HG02885 (cell line): ENCODE measurements around the gene LRRC40.
"Not testable (repeated sequence)": the region's sequence is repeated elsewhere in the genome, so short reads cannot be mapped to it uniquely, and the experiment has no call there.

Experiments used
- ATAC-seq: cut with Tn5 transposase; IDR thresholded peaks from one replicate; pipeline ENCODE4 v1.9.1; 2021; ENCODE audit warnings: mild to moderate bottlenecking; ENCODE audit not compliant: unreplicated experiment, poor library complexity

Gene LRRC40

DNA sequence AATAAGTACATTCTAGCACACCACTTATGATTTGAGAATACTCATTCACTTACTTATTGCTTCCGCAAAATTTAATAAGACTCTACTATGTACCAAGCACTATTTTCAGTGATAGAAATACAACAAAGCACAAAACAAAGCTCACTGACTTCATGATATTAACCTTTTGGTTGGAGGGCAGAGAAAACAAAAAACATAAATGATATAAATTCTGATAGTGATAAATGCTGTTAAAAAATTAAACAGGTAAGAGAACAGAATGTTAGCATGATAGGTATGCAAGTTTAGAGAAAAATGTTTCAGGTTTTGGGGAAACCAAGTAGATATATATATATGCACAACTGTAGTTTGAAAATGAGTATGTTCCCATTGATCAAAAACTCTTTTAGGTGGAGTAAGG lies 1.2 kb downstream of the LRRC40 start:
- ATAC-seq = no peak

DNA sequence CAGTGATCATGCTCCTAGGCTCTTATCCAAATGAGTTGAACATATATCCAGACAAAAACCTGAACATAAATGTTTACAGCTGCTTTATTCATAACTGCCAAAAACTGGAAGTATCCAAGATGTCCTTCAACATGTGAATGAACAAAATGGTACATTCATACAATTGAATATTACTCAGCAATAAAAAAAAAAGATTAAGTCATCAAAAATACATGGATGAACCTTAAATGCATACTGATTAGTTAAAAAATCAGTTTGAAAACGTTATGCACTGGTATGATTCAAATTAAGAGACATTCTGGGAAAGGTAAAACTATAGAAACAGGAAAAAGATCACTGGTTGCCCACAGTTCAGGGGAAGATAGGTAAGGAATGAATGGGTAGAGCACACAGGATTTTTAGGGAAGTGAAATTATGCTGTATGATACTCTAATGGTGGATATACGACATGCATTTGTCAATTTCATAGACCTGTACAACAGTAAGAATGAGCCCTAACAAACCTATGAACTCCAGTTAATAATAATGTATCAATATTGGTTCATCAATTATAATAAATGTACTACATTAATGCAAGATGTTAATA lies 3.1 kb downstream of the LRRC40 start:
- peak; percentile 28 for ATAC-seq

DNA sequence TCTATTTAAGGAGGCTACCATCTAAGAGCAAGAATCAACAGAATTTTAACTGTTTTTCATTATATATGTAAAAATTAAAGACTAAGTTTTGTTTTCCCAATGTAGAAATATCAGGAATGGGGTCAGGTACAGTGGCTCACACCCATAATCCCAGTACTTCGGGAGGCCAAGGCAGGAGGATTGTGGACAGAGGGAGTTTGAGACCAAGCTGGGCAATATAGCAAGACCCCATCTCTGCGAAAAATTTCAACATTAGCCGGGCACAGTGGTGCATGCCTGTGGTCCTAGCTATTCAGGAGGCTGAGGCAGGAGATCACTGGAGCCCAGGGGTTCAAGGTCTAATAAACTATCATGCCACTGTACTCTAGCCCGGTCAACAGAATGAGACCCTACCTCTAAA lies 5.3 kb downstream of the LRRC40 start:
- ATAC-seq = no peak

DNA sequence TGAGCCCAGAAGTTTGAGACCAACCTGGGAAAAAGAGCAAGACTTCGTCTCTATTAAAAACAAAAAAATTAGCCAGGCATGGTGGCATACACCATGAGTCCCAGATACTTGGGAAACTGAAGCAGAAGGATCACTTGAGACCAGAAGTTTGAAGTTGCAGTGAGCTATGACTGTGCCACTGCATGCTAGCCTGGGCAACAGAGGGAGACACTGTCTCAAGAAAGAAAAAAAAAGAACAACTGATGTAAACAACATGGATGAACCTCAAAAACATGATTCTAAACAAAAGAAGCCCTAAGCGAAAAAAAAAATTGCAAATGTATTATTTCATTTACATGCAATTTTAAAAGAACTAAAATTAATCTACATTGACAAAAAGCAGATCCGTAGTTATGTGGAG lies 9.0 kb downstream of the LRRC40 start:
- ATAC-seq = no peak

DNA sequence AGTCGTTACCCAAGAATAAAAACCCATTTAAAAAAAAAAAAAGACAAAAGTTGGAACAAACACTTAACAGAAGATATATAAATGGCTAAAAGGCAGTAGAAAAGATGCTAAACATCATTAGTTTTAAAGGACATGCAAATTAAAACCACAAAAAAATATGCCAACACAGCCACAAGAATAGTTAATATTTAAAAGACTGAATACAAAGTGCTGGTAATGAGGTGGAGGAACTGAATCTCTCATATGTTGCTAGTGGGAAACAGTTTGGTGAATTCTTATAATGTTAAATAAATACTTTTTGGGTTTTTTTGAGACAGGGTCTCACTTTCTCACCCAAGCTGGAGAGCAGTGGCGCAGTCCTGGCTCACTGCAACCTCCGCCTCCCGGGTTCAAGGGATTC lies 10.0 kb downstream of the LRRC40 start:
- no peak for ATAC-seq

DNA sequence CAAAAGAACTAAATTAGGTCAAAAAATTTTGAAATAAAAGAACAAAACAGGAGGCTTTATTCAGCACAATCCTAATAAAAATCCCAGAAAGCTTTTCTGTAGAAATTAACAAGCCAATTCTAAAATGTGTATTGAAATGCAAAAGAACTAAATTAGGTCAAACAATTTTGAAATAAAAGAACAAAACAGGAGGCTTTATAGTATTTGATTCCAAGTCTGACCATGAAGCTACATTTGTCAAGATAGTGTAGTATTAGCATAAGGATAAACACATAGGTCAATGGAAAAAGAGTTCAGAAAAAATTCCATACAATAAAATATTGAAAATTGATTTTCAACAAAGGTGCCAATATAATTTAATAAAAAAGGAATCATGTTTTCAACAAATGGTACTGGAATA lies 10.8 kb downstream of the LRRC40 start:
- ATAC-seq = no peak

DNA sequence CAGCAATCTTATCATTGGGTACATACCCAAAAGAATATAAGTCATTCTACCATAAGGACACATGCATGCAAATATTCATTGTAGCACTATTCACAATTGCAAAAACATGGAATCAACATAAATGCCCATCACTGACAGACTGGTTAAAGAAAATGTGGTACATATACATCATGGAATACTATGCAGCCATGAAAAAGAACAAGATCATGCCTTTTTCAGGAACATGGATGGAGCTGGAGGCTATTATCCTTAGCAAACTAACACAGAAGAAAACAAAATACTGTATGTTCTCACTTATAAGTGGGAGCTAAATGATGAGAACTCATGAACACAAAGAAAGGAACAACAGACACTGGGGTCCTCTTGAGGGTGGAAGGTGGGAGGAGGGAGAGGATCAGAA lies 12.9 kb downstream of the LRRC40 start:
- ATAC-seq = not testable (repeated sequence)

DNA sequence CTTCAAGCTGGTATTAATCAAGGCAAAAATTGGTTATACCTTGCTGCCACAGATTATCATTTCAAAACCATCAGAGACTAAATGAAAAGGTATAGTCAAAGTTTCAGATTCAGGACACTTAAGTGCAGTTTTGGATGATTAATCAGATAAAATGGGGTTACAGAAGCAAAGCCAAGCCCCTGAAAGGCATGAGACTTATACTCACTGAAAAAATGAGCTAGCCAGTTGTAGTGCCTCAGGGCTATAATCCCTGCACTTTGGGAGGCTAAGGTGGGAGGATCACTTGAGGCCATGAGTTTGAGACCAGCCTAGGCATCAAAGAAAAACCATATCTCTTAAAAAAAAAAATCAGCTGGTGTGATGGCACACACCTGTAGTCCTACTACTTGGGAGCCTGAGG lies 15.2 kb downstream of the LRRC40 start:
- no peak for ATAC-seq

DNA sequence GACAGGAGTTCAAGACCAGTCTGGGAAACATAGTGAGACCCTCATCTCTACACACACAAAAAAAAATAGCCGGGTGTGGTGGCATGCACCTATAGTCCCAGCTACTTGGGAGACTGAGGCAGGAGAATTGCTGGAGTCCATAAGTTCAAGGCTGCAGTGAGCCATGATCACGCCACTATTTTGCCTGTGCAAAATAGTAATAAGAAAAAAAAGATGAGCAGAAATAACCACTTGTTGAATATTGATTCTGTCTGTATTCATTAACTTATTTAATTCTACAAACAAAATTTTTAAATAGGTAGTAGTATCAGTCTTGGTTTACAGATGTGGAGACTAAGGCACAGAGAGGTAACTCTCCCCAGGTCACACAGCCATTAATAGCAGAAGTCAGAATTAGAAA lies 16.9 kb downstream of the LRRC40 start:
- no peak for ATAC-seq

DNA sequence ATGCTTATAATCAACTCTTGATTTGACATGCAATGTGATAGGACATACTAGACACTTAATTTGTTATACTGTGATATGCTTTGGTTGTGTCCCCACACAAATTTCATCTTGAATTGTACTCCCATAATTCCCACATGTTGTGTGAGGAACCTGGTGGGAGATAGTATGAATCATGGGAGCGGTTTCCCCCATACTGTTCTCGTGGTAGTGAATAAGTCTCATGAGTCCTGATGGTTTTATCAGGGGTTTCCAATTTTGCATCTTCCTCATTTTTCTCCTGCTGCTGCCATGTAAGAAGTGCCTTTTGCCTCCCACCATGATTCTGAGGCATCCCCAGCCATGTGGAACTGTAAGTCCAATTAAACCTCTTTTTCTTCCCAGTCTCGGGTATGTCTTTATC lies 20.2 kb downstream of the LRRC40 start:
- ATAC-seq = not testable (repeated sequence)

DNA sequence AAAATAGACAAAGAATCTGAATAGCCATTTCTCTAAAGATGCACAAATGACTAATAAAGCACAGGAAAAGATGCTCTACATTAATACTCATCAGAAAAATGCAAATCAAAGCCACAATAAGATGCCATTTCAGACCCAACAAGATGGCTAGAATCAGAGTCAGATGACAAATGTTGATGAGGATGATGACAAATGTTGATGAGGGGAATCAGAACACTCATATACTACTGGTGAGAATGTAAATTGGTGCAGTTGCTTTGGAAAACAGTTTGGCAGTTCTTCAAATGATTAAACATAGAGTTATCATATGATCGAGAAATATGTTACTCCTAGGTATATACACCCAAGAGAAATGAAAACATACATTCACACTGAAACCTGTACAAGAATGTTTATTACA lies 33.9 kb downstream of the LRRC40 start:
- ATAC-seq = no peak

DNA sequence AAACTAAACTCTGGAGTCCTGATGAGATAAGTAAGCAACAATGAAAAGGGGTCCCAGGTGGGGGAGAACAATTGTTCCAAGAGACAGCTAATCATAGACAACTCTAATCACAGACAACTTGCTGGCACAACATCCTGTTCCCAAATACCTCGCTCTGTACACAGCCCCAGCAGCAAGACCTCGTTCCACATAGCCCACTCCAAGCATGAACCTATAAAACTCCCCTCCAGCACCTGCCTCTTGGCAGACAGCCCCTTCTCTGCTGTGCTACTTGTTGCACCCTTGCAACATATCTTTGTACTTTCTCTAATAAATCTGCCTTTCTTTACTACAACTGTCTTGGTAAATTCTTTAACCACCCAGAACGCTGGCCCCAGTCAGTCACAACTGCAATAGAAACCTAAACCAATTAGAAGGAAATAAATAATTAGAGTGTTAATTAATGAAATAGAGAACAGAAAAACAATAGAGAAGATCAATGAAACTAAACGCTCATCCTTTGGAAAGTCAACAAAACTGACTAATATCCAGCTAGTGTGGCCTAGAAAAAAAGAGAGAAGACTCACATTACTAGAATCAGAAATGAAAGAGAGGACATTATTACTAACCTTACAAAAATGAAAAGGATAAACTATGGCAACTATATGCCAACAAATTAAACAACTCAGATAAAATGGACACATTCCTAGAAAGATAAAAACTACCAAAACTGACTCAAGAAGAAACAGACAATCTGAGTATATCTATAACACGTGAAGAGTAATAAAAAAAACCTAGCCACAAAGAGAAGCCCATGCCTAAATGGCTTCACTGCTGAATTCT lies 36.1 kb downstream of the LRRC40 start:
- ATAC-seq = no peak

DNA sequence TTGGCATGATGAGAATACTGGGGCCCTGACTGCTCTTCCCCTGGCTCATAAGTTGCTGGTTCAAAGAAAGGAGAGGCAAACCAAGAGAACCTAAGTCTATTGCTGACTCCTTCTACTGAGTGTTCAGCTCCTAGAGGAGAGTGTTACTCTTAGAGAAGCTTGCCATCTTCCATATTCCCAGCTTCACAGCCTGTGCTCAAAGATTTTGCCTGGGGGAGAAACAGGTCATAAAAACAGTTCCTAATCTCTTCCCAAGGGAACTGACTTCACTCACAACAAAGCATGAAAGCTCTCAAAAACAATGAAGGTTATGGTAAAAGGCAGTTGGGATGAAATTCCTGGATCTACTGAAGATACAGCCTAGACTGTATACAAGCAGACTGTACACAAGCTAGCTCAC lies 37.1 kb downstream of the LRRC40 start:
- ATAC-seq = no peak

DNA sequence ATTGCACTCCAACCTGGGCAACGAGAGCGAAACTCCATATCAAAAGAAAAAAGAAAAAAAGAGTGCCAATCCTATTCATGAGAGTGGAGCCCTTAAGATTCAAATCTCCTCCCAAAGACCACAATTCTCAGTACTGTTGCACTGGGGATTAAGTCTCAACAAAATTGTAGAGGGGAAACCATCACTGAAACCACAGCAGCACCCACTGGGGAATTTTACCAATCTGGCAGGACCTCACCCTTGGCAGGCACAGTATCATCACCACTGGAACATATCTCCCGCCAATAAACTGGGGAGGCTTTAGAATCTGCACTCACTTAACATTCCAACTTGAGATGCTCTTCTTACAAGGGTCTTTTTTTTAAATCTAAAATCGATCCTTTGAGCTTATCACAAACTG lies 41.0 kb downstream of the LRRC40 start:
- no peak for ATAC-seq

DNA sequence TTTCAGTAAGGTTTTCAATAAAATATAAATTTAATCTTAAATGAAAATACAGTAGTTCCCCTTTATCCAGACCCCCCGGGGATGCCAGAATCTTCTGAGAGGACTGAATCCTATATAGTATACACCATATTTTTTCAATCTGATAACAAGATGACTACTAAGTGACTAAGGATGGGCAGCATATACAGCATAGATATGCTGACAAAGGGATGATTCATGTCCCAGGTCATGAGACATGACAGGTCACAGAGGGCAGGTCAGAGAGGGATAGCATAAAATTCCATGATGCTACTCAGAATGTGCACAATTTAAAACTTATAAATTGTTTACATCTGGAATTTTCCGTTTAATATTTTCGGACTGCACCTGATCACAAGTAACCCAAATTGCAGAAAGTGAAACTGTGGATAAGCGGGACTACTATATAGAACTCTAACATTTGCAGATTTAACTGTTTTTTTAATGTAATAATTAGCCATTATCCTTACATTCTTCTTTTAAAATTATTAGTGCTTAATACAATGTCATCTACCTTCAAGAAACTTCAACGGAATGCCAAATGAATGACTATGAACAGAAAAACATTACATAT lies 48.8 kb downstream of the LRRC40 start:
- no peak for ATAC-seq

DNA sequence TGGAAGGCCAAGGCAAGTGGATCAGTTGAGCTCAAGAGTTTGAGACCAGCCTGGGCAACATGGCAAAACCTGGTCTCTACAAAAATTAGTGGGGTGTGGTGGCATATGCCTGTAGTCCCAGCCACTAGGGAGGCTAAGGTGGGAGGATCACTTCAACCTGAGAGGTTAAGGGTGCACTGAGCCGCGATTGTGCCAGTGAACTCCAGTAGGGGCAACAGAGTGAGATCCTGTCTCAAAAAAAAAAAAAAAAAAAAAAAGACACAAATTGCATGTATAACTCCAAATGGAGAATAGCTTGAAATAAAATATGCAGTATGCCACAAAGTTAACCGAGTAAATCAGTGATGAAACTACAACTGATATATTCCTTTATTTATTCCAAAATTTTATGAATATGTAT lies 51.6 kb downstream of the LRRC40 start:
- no peak for ATAC-seq

DNA sequence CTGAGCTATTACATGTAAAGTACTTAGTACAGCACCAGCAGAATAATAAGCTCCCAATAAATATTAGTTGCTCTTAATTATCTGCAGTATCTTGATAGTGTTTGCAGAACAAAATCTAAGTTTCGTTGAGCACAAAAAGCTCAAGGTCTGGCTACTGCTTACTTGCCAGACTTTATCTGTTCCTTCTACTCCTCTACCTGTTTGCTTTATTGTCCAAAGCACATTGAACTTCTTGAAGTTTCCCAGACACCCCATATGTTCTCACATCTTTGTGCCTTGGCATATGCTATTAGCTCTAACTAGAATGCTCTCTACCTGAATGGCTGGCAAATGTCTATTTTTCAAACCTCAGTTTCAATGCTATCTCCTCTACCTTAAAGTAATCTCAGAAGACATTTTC lies 54.9 kb downstream of the LRRC40 start:
- ATAC-seq = no peak

DNA sequence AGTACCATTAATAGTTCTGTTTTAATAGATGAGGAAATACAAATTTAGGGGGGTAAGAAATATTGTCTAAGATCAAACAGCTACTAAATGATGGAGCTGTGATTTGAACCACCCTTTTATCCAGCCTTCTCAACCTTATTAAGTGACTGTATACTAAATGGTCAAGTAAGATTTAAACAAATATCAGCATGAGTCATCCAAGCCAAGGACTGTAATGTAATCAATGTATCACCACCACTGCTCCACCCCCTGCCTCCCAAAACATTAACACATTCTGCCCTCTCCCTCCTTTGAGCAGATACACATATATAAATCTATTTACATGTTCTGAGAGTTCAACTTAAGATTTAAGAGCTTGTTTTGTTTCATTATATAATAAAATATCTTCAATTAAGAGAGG lies 58.9 kb downstream of the LRRC40 start:
- no peak for ATAC-seq

DNA sequence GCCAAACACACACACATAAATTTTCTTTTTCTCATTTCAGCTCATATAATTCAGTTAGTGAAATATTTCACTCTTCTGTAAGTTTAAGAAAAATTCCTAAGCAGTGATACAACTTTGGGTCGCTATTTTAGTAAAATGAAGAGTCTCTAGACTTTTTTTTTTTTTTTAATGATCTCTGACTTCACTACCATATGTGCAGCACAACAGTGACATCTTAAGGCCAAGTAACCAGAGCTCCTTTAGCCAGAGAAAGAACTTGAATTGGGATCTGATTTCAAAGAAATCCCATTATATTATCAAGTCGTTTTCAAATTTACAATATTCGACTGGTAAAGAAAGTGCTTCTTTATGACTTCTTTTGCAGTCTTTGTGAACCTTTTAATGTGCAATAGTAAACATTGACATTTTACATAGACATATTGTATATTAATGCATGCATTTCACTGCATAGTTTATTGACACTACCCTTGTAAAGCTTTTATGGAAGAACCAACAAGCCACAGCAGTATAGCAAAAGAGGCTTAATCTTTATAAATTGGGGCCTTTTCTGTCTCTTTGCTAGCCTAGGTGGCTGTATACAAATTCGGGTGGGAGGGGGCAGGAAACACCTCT lies 62.2 kb downstream of the LRRC40 start:
- no peak for ATAC-seq

DNA sequence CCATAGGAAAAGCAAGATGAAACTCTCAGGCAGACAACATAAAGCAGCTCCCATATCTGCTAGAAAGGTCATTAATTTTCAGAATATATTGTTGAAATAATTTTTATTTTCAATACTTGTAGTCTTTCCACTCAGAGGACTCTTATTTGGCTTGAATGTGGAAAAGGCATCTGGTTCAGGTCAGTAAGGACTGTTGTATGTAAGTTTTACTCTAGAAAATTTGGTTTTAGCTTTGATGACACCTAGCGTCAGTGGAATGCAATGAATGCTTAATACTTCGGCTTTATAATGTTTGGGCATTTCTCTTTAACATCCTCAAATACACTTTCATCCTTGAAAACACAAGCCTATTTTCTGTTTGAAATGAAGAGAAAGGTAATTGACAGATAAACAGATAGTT lies 63.3 kb downstream of the LRRC40 start:
- ATAC-seq = no peak

DNA sequence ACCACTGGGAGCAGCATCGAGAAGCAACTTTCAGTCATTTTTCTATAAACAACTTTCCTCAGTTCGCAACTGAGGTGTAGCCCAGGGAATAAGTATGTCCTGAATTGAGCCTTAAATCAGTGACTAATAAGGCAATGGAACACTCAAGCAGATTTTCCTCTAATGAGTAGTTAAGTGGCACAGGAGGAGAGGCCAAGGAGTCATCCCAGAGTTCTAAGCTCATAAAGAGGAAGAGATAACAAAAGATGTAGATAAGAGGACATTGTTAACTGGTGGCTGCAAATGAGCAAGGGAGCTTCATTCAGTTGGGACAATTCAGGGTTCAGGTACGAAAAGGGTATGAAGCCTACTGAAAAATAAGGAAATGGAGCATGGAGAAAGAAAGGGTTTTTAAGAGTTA lies 64.5 kb downstream of the LRRC40 start:
- no peak for ATAC-seq
